GM23338 (cell line): ENCODE results near the gene DNAI2.

Experiments used
- CREB1 ChIP-seq: fragments of 250-450 bp; sonication (Bioruptor Pico); IDR thresholded peaks from 2 replicates; pipeline ENCODE4 v1.5.0; 2020; ENCODE audit warnings: low read depth, mild to moderate bottlenecking, moderate library complexity
- EZH2 ChIP-seq: fragments of 200-600 bp; sonication (generic); IDR thresholded peaks from one replicate; pipeline ENCODE4 v1.8.0; 2017; ENCODE audit warnings: antibody characterized with exemption, mild to moderate bottlenecking, low read depth; ENCODE audit not compliant: unreplicated experiment
- EZH2phosphoT487 ChIP-seq: fragments of 200-600 bp; sonication (generic); IDR thresholded peaks from one replicate; pipeline ENCODE4 v1.8.1; 2018; ENCODE audit warnings: antibody characterized with exemption; ENCODE audit not compliant: unreplicated experiment
- JUNB ChIP-seq: IDR thresholded peaks from one replicate; pipeline ENCODE4 v1.6.1; 2016; ENCODE audit warnings: antibody characterized with exemption; ENCODE audit not compliant: unreplicated experiment
- NANOG ChIP-seq: IDR thresholded peaks from 2 replicates; pipeline ENCODE4 v1.6.1; 2016; ENCODE audit warnings: antibody characterized with exemption, borderline replicate concordance
- POLR2AphosphoS5 ChIP-seq: IDR thresholded peaks from 2 replicates; pipeline ENCODE4 v1.6.1; 2016; ENCODE audit warnings: antibody characterized with exemption, low read depth
- STAT1 ChIP-seq: IDR thresholded peaks from one replicate; pipeline ENCODE4 v1.6.1; 2016; ENCODE audit warnings: antibody characterized with exemption; ENCODE audit not compliant: unreplicated experiment
- ZNF114 ChIP-seq: fragments of 250-450 bp; sonication (Bioruptor Pico); IDR thresholded peaks from 2 replicates; pipeline ENCODE4 v1.5.0; 2020; ENCODE audit warnings: mild to moderate bottlenecking, moderate library complexity
- ZNF331 ChIP-seq: fragments of 250-450 bp; sonication (Bioruptor Pico); IDR thresholded peaks from 2 replicates; pipeline ENCODE4 v1.5.0; 2020; ENCODE audit warnings: low read depth, mild to moderate bottlenecking, moderate library complexity
- TF ChIP-seq, protein P1 (sequence below), 2 experiments: fragments of 200-600 bp in 1 of 2; sonication (generic) in 1 of 2; conservative IDR thresholded peaks; 2 replicates each; pipeline versions ENCODE4 v1.5.1 to v1.6.1; 2016 to 2017; ENCODE audit warnings: antibody characterized with exemption in 2 of 2, low read depth in 2 of 2, mild to moderate bottlenecking in 2 of 2, moderate library complexity in 1 of 2
- TF ChIP-seq, protein P2 (sequence below): IDR thresholded peaks from 2 replicates; pipeline ENCODE4 v1.6.1; 2016; ENCODE audit warnings: antibody characterized with exemption
- TF ChIP-seq, protein P3 (sequence below): IDR thresholded peaks from one replicate; pipeline ENCODE4 v1.6.1; 2018; ENCODE audit warnings: antibody characterized with exemption; ENCODE audit not compliant: unreplicated experiment
- TF ChIP-seq, protein P4 (sequence below): fragments of 250-450 bp; sonication (Bioruptor Pico); IDR thresholded peaks from 2 replicates; pipeline ENCODE4 v1.5.0; 2020; ENCODE audit warnings: mild to moderate bottlenecking, moderate library complexity

DNA sequence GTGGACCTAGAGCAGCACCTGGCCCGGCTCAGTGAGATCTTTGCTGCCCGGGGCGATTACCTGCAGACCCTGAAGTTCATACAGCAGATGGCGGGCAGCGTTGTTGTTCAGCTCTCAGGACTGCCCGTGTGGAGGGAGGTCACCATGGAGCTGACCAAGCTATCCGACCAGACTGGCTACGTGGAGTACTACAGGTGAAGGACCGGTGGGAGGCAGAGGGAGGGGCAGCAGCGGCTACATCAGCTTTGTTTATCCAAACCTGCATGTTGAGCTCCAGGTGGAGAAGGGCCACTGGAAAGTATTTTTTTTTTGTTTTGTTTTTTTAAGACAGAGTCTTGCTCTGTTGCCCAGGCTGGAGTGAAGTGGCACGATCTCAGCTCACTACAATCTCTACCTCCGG is 36.7 kb upstream of the DNAI2 start:
- TF ChIP-seq EZH2 (no peak), CREB1 (CRISPR knock-in tag) (no peak), POLR2AphosphoS5 (no peak), EZH2phosphoT487 (no peak), NANOG (no peak), JUNB (no peak), ZNF331 (CRISPR knock-in tag) (no peak), ZNF114 (CRISPR knock-in tag) (no peak), STAT1 (no peak)
- TF ChIP-seq, protein P1, sequence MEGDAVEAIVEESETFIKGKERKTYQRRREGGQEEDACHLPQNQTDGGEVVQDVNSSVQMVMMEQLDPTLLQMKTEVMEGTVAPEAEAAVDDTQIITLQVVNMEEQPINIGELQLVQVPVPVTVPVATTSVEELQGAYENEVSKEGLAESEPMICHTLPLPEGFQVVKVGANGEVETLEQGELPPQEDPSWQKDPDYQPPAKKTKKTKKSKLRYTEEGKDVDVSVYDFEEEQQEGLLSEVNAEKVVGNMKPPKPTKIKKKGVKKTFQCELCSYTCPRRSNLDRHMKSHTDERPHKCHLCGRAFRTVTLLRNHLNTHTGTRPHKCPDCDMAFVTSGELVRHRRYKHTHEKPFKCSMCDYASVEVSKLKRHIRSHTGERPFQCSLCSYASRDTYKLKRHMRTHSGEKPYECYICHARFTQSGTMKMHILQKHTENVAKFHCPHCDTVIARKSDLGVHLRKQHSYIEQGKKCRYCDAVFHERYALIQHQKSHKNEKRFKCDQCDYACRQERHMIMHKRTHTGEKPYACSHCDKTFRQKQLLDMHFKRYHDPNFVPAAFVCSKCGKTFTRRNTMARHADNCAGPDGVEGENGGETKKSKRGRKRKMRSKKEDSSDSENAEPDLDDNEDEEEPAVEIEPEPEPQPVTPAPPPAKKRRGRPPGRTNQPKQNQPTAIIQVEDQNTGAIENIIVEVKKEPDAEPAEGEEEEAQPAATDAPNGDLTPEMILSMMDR (conservative IDR thresholded peaks at IDR 0.05; ENCODE audit: low read depth in 2 of 2), result no peak
- TF ChIP-seq, protein P2, sequence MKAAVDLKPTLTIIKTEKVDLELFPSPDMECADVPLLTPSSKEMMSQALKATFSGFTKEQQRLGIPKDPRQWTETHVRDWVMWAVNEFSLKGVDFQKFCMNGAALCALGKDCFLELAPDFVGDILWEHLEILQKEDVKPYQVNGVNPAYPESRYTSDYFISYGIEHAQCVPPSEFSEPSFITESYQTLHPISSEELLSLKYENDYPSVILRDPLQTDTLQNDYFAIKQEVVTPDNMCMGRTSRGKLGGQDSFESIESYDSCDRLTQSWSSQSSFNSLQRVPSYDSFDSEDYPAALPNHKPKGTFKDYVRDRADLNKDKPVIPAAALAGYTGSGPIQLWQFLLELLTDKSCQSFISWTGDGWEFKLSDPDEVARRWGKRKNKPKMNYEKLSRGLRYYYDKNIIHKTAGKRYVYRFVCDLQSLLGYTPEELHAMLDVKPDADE, result no peak
- TF ChIP-seq, protein P3, sequence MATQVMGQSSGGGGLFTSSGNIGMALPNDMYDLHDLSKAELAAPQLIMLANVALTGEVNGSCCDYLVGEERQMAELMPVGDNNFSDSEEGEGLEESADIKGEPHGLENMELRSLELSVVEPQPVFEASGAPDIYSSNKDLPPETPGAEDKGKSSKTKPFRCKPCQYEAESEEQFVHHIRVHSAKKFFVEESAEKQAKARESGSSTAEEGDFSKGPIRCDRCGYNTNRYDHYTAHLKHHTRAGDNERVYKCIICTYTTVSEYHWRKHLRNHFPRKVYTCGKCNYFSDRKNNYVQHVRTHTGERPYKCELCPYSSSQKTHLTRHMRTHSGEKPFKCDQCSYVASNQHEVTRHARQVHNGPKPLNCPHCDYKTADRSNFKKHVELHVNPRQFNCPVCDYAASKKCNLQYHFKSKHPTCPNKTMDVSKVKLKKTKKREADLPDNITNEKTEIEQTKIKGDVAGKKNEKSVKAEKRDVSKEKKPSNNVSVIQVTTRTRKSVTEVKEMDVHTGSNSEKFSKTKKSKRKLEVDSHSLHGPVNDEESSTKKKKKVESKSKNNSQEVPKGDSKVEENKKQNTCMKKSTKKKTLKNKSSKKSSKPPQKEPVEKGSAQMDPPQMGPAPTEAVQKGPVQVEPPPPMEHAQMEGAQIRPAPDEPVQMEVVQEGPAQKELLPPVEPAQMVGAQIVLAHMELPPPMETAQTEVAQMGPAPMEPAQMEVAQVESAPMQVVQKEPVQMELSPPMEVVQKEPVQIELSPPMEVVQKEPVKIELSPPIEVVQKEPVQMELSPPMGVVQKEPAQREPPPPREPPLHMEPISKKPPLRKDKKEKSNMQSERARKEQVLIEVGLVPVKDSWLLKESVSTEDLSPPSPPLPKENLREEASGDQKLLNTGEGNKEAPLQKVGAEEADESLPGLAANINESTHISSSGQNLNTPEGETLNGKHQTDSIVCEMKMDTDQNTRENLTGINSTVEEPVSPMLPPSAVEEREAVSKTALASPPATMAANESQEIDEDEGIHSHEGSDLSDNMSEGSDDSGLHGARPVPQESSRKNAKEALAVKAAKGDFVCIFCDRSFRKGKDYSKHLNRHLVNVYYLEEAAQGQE, result no peak
- TF ChIP-seq, protein P4, sequence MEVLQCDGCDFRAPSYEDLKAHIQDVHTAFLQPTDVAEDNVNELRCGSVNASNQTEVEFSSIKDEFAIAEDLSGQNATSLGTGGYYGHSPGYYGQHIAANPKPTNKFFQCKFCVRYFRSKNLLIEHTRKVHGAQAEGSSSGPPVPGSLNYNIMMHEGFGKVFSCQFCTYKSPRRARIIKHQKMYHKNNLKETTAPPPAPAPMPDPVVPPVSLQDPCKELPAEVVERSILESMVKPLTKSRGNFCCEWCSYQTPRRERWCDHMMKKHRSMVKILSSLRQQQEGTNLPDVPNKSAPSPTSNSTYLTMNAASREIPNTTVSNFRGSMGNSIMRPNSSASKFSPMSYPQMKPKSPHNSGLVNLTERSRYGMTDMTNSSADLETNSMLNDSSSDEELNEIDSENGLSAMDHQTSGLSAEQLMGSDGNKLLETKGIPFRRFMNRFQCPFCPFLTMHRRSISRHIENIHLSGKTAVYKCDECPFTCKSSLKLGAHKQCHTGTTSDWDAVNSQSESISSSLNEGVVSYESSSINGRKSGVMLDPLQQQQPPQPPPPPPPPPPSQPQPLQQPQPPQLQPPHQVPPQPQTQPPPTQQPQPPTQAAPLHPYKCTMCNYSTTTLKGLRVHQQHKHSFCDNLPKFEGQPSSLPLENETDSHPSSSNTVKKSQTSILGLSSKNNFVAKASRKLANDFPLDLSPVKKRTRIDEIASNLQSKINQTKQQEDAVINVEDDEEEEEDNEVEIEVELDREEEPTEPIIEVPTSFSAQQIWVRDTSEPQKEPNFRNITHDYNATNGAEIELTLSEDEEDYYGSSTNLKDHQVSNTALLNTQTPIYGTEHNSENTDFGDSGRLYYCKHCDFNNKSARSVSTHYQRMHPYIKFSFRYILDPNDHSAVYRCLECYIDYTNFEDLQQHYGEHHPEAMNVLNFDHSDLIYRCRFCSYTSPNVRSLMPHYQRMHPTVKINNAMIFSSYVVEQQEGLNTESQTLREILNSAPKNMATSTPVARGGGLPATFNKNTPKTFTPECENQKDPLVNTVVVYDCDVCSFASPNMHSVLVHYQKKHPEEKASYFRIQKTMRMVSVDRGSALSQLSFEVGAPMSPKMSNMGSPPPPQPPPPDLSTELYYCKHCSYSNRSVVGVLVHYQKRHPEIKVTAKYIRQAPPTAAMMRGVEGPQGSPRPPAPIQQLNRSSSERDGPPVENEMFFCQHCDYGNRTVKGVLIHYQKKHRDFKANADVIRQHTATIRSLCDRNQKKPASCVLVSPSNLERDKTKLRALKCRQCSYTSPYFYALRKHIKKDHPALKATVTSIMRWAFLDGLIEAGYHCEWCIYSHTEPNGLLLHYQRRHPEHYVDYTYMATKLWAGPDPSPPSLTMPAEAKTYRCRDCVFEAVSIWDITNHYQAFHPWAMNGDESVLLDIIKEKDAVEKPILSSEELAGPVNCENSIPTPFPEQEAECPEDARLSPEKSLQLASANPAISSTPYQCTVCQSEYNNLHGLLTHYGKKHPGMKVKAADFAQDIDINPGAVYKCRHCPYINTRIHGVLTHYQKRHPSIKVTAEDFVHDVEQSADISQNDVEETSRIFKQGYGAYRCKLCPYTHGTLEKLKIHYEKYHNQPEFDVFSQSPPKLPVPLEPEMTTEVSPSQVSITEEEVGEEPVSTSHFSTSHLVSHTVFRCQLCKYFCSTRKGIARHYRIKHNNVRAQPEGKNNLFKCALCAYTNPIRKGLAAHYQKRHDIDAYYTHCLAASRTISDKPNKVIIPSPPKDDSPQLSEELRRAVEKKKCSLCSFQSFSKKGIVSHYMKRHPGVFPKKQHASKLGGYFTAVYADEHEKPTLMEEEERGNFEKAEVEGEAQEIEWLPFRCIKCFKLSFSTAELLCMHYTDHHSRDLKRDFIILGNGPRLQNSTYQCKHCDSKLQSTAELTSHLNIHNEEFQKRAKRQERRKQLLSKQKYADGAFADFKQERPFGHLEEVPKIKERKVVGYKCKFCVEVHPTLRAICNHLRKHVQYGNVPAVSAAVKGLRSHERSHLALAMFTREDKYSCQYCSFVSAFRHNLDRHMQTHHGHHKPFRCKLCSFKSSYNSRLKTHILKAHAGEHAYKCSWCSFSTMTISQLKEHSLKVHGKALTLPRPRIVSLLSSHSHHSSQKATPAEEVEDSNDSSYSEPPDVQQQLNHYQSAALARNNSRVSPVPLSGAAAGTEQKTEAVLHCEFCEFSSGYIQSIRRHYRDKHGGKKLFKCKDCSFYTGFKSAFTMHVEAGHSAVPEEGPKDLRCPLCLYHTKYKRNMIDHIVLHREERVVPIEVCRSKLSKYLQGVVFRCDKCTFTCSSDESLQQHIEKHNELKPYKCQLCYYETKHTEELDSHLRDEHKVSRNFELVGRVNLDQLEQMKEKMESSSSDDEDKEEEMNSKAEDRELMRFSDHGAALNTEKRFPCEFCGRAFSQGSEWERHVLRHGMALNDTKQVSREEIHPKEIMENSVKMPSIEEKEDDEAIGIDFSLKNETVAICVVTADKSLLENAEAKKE, result no peak
